Keratinocyte (primary cell): Measurements from ENCODE around the gene MKX.

ENCODE experiments used
- EZH2 ChIP-seq: IDR thresholded peaks from one replicate; pipeline ENCODE4 v1.6.1; 2012; ENCODE audit warnings: inconsistent platforms, mild to moderate bottlenecking, low read length, moderate library complexity
- TF ChIP-seq, protein P1 (sequence below), 3 experiments: IDR thresholded peaks in 1 of 3; conservative IDR thresholded peaks in 1 of 3; optimal IDR thresholded peaks in 1 of 3; 2 replicates in 2 of 3; 3 replicates in 1 of 3; pipeline versions ENCODE3 to v1.5.1; 2011; ENCODE audit warnings: low read length in 3 of 3, mild to moderate bottlenecking in 3 of 3, moderate library complexity in 2 of 3, control low read depth in 1 of 3, inconsistent platforms in 1 of 3; ENCODE audit not compliant: insufficient read depth in 2 of 3; ENCODE audit errors: extremely low read depth in 1 of 3

DNA sequence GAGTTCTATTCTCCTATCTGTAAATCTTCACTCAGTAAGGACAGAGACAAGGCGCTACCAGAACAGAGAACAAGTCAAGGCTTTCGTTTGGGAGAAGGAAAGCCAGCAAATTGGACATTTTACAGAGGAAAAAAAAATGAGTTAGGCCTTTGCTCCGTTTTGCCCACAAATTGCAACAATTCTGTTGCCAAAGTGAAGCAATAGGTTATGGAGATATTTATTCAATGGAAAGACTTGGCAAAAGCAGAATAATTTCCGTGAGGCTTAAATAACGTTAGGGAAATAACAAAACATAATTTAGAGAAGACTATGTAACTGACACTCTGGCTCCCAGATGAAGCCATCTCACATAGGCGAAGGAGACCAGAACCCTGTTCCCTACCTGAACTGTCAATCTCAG lies 67.5 kb downstream of the MKX start:
- TF ChIP-seq, protein P1, sequence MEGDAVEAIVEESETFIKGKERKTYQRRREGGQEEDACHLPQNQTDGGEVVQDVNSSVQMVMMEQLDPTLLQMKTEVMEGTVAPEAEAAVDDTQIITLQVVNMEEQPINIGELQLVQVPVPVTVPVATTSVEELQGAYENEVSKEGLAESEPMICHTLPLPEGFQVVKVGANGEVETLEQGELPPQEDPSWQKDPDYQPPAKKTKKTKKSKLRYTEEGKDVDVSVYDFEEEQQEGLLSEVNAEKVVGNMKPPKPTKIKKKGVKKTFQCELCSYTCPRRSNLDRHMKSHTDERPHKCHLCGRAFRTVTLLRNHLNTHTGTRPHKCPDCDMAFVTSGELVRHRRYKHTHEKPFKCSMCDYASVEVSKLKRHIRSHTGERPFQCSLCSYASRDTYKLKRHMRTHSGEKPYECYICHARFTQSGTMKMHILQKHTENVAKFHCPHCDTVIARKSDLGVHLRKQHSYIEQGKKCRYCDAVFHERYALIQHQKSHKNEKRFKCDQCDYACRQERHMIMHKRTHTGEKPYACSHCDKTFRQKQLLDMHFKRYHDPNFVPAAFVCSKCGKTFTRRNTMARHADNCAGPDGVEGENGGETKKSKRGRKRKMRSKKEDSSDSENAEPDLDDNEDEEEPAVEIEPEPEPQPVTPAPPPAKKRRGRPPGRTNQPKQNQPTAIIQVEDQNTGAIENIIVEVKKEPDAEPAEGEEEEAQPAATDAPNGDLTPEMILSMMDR (optimal IDR thresholded peaks at IDR 0.05 in 1 of 3, IDR thresholded peaks at IDR 0.05 in 1 of 3, conservative IDR thresholded peaks at IDR 0.05 in 1 of 3; ENCODE audit: extremely low read depth in 1 of 3, insufficient read depth in 2 of 3, low read length in 3 of 3) = no peak
- TF ChIP-seq EZH2 = no peak
